A673 (cell line): ENCODE results near the gene HMGN1.

Experiments
- CTCF ChIP-seq: fragments of 300-800, 200-600 bp; sonication (generic); conservative IDR thresholded peaks from 2 replicates; pipeline ENCODE4 v1.5.1; 2017; ENCODE audit warnings: low read depth, mild to moderate bottlenecking, antibody characterized with exemption, low read length, moderate library complexity, mixed read lengths
- EZH2 ChIP-seq: fragments of 200-600 bp; sonication (generic); IDR thresholded peaks from 2 replicates; pipeline ENCODE4 v1.6.1; 2017; ENCODE audit warnings: borderline replicate concordance, low read depth, mild to moderate bottlenecking, mixed read lengths, antibody characterized with exemption, low read length; ENCODE audit not compliant: poor library complexity, severe bottlenecking

GRCh38 chr21:39346671-39347331 is 2.1 kb downstream of the HMGN1 start:
- no peak for TF ChIP-seq CTCF
- no peak for TF ChIP-seq EZH2
